Measurements from ENCODE around the gene PRKAA2. TPM values are rescaled to one million over a fixed set of nuclear protein-coding genes. Genes with fewer than 3 reads are reported as not detected.
"Not testable (repeated sequence)": the region's sequence is repeated elsewhere in the genome, so short reads cannot be mapped to it uniquely, and the experiment has no call there.

The PRKAA2 gene
- total RNA-seq, result 7.1 and 15.0 TPM in 2 replicates
- polyA plus RNA-seq, result 6.4 and 10.2 TPM in 2 replicates

GRCh38 chr1:56644919-56645676 lies at the start of gene PRKAA2:
Gene PRKAA2, plus strand, starts transcription at chr1:56645314. Its CDS starts 74 bp downstream, at chr1:56645388.
- Histone ChIP-seq H3K27ac (peak within 1 kb of the TSS; percentile 35), H3K4me1 (ENCODE audit: low read depth) (peaks cover 11% of the 10 kb centered on the region), H3K27me3 (peaks cover 9% of the 10 kb centered on the region), H3K36me3 (no peaks in the 10 kb centered on the region), H3K4me3 (peak within 1 kb of the TSS; percentile 80), H3K9me3 (ENCODE audit: low read depth) (no peaks in the 10 kb centered on the region)
- TF ChIP-seq CTCF (IDR thresholded peaks at IDR 0.05; ENCODE audit: low read depth, low read length), result no peak
- DNase-seq (ENCODE audit: low read depth in 1 of 2, low spot score in 1 of 2), result peak; percentile 22 to 83

GRCh38 chr1:56595397-56596191 lies 49.5 kb upstream of the PRKAA2 start:
- H3K4me1 ChIP-seq (ENCODE audit: low read depth); H3K9me3 ChIP-seq (ENCODE audit: low read depth); H3K27me3 ChIP-seq; H3K36me3 ChIP-seq; DNase-seq (ENCODE audit: low read depth in 1 of 2, low spot score in 1 of 2); H3K27ac ChIP-seq; H3K4me3 ChIP-seq: not testable (repeated sequence)

- H3K27me3 ChIP-seq; H3K36me3 ChIP-seq; H3K9me3 ChIP-seq (ENCODE audit: low read depth); H3K4me3 ChIP-seq; H3K4me1 ChIP-seq (ENCODE audit: low read depth); H3K27ac ChIP-seq; DNase-seq (ENCODE audit: low read depth in 1 of 2, low spot score in 1 of 2): not testable (repeated sequence)
These were observed 35.0 kb upstream of the PRKAA2 start for GRCh38 chr1:56610097-56610496.

- not testable (repeated sequence) for H3K9me3 ChIP-seq (ENCODE audit: low read depth); H3K4me1 ChIP-seq (ENCODE audit: low read depth); DNase-seq (ENCODE audit: low read depth in 1 of 2, low spot score in 1 of 2); H3K27ac ChIP-seq; H3K4me3 ChIP-seq; H3K27me3 ChIP-seq; H3K36me3 ChIP-seq
These were observed 34.3 kb upstream of the PRKAA2 start for GRCh38 chr1:56610770-56611169.

GRCh38 chr1:56617141-56617540 lies 28.0 kb upstream of the PRKAA2 start:
- Histone ChIP-seq H3K27me3 (no peaks in the 10 kb centered on the region), H3K36me3 (no peaks in the 10 kb centered on the region), H3K27ac (no peak overlapping the region), H3K4me1 (ENCODE audit: low read depth) (no peaks in the 10 kb centered on the region), H3K9me3 (ENCODE audit: low read depth) (no peaks in the 10 kb centered on the region), H3K4me3 (no peak overlapping the region)
- no peak for TF ChIP-seq CTCF (IDR thresholded peaks at IDR 0.05; ENCODE audit: low read depth, low read length)
- DNase-seq (ENCODE audit: low read depth in 1 of 2, low spot score in 1 of 2), result no peak

- H3K27ac ChIP-seq, result no peak overlapping the region
- no peaks in the 10 kb centered on the region for H3K4me1 ChIP-seq (ENCODE audit: low read depth)
- no peak for DNase-seq (ENCODE audit: low read depth in 1 of 2, low spot score in 1 of 2)
- no peaks in the 10 kb centered on the region for H3K36me3 ChIP-seq
- H3K9me3 ChIP-seq (ENCODE audit: low read depth), result no peaks in the 10 kb centered on the region
- H3K4me3 ChIP-seq, result no peak overlapping the region
- H3K27me3 ChIP-seq, result no peaks in the 10 kb centered on the region
- no peak for TF ChIP-seq CTCF (IDR thresholded peaks at IDR 0.05; ENCODE audit: low read depth, low read length)
These were observed 19.2 kb upstream of the PRKAA2 start for GRCh38 chr1:56625819-56626440.

- TF ChIP-seq CTCF (IDR thresholded peaks at IDR 0.05; ENCODE audit: low read depth, low read length), result no peak
- H3K4me3 ChIP-seq, result no peak overlapping the region
- H3K27ac ChIP-seq, result no peak overlapping the region
- H3K36me3 ChIP-seq, result no peaks in the 10 kb centered on the region
- no peak for DNase-seq (ENCODE audit: low read depth in 1 of 2, low spot score in 1 of 2)
- H3K9me3 ChIP-seq (ENCODE audit: low read depth), result no peaks in the 10 kb centered on the region
- no peaks in the 10 kb centered on the region for H3K4me1 ChIP-seq (ENCODE audit: low read depth)
- no peaks in the 10 kb centered on the region for H3K27me3 ChIP-seq
These were observed 18.6 kb upstream of the PRKAA2 start for GRCh38 chr1:56626546-56626945.

Measured in cardiac muscle cell (in vitro differentiated cells and primary cell).